ENCODE results near the gene CDH23.

Gene CDH23

DNA sequence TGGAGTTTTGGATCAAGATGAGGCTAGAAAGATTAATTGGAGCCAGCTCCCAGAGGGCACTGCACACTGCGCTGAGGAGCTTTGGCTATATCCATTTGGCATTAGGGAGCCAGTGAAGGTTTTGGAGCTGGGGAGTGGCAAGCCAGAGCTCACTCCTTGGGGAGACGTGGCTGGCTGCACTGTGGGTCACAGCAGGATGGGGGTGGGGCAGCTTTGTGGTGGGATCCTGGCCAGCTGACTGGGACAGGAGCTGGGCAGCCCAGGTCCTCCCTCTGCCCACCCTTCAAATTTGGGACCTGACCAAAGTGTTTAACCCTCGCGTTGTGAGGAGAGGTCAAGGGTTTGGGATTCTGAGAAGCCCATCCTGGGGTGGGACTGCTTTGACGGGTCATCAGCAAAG is 317.9 kb downstream of the CDH23 start:
- Histone ChIP-seq H3F3A (ENCODE audit: insufficient read depth, low read length) (no peaks in the 10 kb centered on the region), H3K9me2 (replicated peaks; ENCODE audit: insufficient read depth, low read length) (no peaks in the 10 kb centered on the region), H4K20me1 (ENCODE audit: insufficient read depth, low read length) (no peaks in the 10 kb centered on the region), H3K4me3 (ENCODE audit: low read length) (no peak overlapping the region), H3K4me1 (ENCODE audit: low read length) (0 out of 2 replicates have a peak, but pooled peaks cover 7% of the 10 kb centered on the region), H3K27ac (ENCODE audit: low read length) (no peak overlapping the region), H3K27me3 (replicated peaks; ENCODE audit: insufficient read depth, low read length) (no peaks in the 10 kb centered on the region), H3K9ac (ENCODE audit: low read length) (no peak overlapping the region), H3K36me3 (replicated peaks; ENCODE audit: insufficient read depth, low read length) (no peaks in the 10 kb centered on the region), H3K79me2 (ENCODE audit: low read length) (no peaks in the 10 kb centered on the region), H3K9me3 (replicated peaks; ENCODE audit: insufficient read depth, low read length) (no peaks in the 10 kb centered on the region), H2AFZ (ENCODE audit: low read length) (no peak overlapping the region), H3K4me2 (ENCODE audit: low read depth, low read length) (no peak overlapping the region)
- no peak for DNase-seq
- TF ChIP-seq EZH2phosphoT487 (IDR thresholded peaks at IDR 0.05; ENCODE audit: low read length) (no peak), EZH2 (optimal IDR thresholded peaks at IDR 0.05; ENCODE audit: low read depth, low read length) (no peak)
- TF ChIP-seq, protein P1, sequence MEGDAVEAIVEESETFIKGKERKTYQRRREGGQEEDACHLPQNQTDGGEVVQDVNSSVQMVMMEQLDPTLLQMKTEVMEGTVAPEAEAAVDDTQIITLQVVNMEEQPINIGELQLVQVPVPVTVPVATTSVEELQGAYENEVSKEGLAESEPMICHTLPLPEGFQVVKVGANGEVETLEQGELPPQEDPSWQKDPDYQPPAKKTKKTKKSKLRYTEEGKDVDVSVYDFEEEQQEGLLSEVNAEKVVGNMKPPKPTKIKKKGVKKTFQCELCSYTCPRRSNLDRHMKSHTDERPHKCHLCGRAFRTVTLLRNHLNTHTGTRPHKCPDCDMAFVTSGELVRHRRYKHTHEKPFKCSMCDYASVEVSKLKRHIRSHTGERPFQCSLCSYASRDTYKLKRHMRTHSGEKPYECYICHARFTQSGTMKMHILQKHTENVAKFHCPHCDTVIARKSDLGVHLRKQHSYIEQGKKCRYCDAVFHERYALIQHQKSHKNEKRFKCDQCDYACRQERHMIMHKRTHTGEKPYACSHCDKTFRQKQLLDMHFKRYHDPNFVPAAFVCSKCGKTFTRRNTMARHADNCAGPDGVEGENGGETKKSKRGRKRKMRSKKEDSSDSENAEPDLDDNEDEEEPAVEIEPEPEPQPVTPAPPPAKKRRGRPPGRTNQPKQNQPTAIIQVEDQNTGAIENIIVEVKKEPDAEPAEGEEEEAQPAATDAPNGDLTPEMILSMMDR (IDR thresholded peaks at IDR 0.05; ENCODE audit: low read length) = no peak

GRCh38 chr10:71715026-71715425 is 318.3 kb downstream of the CDH23 start:
- H3K9ac ChIP-seq (ENCODE audit: low read length) = no peak overlapping the region
- no peak overlapping the region for H3K27ac ChIP-seq (ENCODE audit: low read length)

GRCh38 chr10:71715860-71716259 is 319.1 kb downstream of the CDH23 start:
- H3K27me3 ChIP-seq (replicated peaks; ENCODE audit: insufficient read depth, low read length) = no peaks in the 10 kb centered on the region
- H3K4me1 ChIP-seq (ENCODE audit: low read length) = 0 out of 2 replicates have a peak, but pooled peaks cover 7% of the 10 kb centered on the region

More at GRCh38 chr10:71715026-71715425, 318.3 kb downstream of the CDH23 start:
- DNase-seq = no peak
- no peaks in the 10 kb centered on the region for H4K20me1 ChIP-seq (ENCODE audit: insufficient read depth, low read length)
- no peaks in the 10 kb centered on the region for H3K9me3 ChIP-seq (replicated peaks; ENCODE audit: insufficient read depth, low read length)
- H3K36me3 ChIP-seq (replicated peaks; ENCODE audit: insufficient read depth, low read length) = no peaks in the 10 kb centered on the region
- no peak for TF ChIP-seq EZH2 (optimal IDR thresholded peaks at IDR 0.05; ENCODE audit: low read depth, low read length)
- TF ChIP-seq, protein P1 (IDR thresholded peaks at IDR 0.05; ENCODE audit: low read length) = no peak
- TF ChIP-seq EZH2phosphoT487 (IDR thresholded peaks at IDR 0.05; ENCODE audit: low read length) = no peak
- H3K4me3 ChIP-seq (ENCODE audit: low read length) = no peak overlapping the region
- no peak overlapping the region for H2AFZ ChIP-seq (ENCODE audit: low read length)
- no peaks in the 10 kb centered on the region for H3K9me2 ChIP-seq (replicated peaks; ENCODE audit: insufficient read depth, low read length)
- H3K27me3 ChIP-seq (replicated peaks; ENCODE audit: insufficient read depth, low read length) = no peaks in the 10 kb centered on the region
- H3K79me2 ChIP-seq (ENCODE audit: low read length) = no peaks in the 10 kb centered on the region
- H3K4me2 ChIP-seq (ENCODE audit: low read depth, low read length) = no peak overlapping the region
- 0 out of 2 replicates have a peak, but pooled peaks cover 7% of the 10 kb centered on the region for H3K4me1 ChIP-seq (ENCODE audit: low read length)
- H3F3A ChIP-seq (ENCODE audit: insufficient read depth, low read length) = no peaks in the 10 kb centered on the region

More at GRCh38 chr10:71715860-71716259, 319.1 kb downstream of the CDH23 start:
- no peaks in the 10 kb centered on the region for H3K9me2 ChIP-seq (replicated peaks; ENCODE audit: insufficient read depth, low read length)
- no peak overlapping the region for H3K4me3 ChIP-seq (ENCODE audit: low read length)
- H3K27ac ChIP-seq (ENCODE audit: low read length) = no peak overlapping the region
- no peak for DNase-seq
- no peak overlapping the region for H3K9ac ChIP-seq (ENCODE audit: low read length)
- no peaks in the 10 kb centered on the region for H4K20me1 ChIP-seq (ENCODE audit: insufficient read depth, low read length)
- TF ChIP-seq EZH2phosphoT487 (IDR thresholded peaks at IDR 0.05; ENCODE audit: low read length) (no peak), EZH2 (optimal IDR thresholded peaks at IDR 0.05; ENCODE audit: low read depth, low read length) (no peak)
- TF ChIP-seq, protein P1 (IDR thresholded peaks at IDR 0.05; ENCODE audit: low read length) = no peak
- no peaks in the 10 kb centered on the region for H3F3A ChIP-seq (ENCODE audit: insufficient read depth, low read length)
- no peaks in the 10 kb centered on the region for H3K79me2 ChIP-seq (ENCODE audit: low read length)
- H3K4me2 ChIP-seq (ENCODE audit: low read depth, low read length) = no peak overlapping the region
- no peaks in the 10 kb centered on the region for H3K9me3 ChIP-seq (replicated peaks; ENCODE audit: insufficient read depth, low read length)
- no peak overlapping the region for H2AFZ ChIP-seq (ENCODE audit: low read length)
- no peaks in the 10 kb centered on the region for H3K36me3 ChIP-seq (replicated peaks; ENCODE audit: insufficient read depth, low read length)

All from MM.1S (cell line).